HG03025 (cell line): Measurements from ENCODE around the gene RPL18.
"Not testable (repeated sequence)": the region's sequence is repeated elsewhere in the genome, so short reads cannot be mapped to it uniquely, and the experiment has no call there.

ENCODE experiments used
- ATAC-seq: cut with Tn5 transposase; IDR thresholded peaks from one replicate; pipeline ENCODE4 v1.9.1; 2021; ENCODE audit warnings: mild to moderate bottlenecking, moderate library complexity; ENCODE audit not compliant: unreplicated experiment, low FRiP score

The RPL18 gene

DNA sequence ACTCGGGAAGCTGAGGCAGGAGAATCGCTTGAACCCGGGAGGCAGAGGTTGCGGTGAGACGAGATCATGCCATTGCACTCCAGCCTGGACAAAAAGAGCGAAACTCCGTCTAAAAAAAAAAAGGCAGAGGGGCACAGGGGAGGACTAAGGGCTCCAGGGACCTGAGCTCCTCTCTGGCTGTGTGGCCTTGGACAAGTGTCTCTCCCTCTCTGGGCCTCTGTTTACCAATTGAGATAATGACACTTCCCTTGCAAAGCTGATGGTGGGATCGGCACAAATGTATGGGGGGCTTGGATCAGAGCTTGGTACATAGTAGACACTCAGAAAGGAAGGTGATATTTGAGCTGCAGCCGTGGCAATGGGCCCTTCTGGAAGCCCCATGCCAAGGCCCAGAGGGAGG lies 23.8 kb downstream of the RPL18 start:
- no peak for ATAC-seq

DNA sequence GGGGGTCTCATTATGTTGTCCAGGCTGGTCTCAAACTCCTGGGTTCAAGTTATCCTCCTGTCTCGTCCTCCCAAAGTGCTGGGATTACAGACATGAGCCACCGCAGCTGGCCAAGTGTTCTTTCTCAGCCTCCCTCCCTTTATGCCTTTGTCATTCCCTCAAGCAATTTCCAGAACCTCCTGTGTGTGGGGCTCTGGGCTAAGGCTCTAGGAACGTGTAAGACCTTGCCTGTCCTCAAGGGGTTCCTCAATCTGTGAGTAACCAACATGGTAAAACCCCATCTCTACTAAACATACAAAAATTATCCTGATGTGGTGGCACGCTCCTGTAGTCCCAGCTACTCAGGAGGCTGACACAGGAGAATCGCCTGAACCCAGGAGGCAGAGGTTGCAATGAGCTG lies 28.0 kb downstream of the RPL18 start:
- ATAC-seq: no peak

DNA sequence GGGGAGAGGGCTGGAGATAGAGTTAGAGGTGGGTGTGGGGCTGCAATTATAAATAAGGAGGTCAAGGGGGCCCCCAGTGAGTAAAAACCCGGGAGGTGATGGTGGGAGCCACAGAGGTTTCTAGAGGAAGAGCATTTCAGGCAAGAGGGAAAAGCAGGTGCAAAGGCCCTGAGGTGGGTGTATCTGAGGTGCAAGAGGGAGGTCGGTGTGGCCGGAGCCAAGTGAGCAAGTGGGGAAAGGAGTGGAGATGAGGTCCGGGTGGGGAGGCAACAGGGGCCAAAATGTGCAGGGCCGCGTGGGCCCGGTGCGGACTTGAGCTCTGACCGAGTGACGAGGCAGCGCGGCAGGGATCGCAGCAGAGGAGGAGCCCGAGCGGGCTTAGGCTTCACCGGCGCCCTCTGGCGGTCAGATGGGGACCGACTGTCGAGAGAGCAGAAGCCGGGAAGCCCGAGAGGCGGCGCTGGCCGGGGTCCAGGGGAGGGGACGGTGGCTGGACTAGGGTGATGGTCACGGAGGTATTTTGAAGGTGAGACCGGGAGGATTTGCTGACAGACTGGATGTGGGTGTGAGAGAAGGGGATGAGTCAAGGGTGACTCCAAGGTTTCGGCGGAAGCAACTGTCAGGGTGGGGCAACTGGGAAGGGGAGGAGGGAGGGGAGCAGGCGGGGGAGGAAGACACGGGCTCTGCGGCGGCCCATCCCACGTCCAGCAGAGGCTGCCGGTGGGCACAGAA lies 30.1 kb downstream of the RPL18 start:
- no peak for ATAC-seq

DNA sequence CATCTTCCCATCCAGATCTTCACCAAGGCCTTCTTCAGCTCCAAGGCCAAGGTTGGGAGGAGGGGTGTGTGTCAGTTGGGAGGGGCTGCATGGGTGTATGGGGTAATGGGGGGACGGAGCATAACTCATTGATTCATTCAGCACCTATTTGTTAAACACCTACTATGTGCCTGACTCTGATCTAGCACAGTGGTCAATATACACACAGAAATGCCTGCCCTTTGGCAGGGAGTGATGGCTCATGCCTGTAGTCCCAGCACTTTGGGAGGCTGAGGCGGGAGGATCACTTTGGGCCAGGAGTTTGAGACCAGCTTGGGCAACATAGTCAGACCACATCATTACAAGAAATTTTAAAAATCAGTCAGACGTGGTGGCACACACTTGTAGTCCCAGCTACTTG lies 31.6 kb downstream of the RPL18 start:
- ATAC-seq: no peak

DNA sequence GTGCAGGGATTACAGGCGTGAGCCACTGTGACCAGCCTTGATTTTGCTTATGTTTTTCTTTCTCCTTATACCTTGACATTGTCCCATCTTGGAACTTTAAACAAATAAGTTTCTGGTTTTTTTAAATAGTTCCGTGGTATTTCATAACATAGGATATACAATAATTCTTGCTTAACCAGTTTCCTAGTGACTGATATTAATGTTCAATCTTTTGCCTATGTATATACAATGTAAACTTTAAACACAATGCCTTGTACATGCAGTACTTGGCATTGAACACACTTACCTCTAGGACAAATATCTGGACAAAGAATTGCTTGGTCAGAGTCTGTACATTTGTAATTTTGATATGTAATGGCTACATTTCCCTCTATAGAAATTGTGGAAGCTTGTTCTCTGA lies 36.8 kb downstream of the RPL18 start:
- no peak for ATAC-seq

DNA sequence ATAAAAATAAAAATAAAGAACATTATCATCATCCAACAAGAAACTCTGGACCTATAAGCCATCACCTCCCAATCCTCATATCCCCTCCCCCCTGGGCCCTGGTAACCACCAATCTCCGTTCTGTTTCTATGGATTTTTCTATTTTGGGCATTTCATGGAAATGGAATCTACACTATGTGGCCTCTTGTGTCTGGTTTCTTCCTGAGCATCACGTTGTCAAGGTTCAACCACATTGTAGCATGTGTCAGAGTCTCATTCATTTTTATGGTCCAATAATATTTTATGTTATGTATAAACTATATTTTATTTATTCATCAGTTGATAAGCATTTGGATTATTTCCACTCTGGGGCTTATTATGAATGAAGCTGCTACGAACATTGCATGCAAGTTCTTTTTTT lies 40.1 kb downstream of the RPL18 start:
- no peak for ATAC-seq

DNA sequence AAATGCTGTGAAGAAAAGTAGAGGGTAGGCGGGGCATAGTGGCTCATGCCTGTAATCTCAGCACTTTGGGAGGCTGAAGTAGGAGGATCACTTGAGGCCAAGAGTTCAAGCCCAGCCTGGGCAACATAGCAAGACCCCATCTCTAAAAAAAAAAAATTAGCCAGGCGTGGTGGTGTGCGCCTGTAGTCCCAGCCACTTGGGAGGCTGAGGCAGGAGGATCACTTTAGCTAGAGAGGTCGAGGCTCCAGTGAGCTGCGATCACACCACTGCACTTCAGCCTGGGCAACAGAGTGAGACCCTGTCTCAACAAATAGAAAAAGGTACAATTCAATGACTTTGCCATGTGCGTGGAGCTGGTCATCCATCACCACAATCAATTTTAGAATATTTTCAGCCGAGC lies 41.1 kb downstream of the RPL18 start:
- ATAC-seq: not testable (repeated sequence)

DNA sequence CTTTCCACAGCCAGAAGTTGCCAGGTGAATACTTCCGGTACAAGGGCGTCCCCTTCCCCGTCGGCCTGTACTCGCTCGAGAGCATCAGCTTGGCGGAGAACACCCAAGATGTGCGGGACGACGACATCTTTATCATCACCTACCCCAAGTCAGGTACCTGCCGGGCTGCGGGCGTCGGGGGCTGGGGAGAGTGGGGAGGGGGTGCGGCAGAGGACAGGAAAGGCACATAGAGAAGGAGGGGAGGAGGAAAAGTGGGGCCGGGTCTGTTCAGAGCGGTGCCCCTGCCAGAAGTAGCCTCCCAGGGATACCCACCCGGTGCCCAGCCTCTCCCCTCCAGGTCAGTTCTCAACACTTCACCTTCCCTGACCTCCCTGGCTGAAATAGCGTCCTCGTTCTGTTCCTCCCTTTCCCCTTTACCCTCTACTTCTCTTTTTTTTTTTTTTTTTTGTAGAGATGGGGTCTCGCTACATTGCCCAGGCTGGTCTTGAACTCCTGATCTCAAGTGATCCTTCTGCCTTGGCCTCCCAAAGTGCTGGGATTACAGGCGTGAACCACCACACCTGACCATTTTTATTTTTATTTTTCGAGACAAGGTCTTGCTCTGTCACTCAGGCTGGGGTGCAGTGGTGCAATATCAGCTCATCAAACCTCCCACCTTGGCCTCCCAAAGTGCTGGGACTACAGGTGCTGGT lies 42.9 kb downstream of the RPL18 start:
- no peak for ATAC-seq

DNA sequence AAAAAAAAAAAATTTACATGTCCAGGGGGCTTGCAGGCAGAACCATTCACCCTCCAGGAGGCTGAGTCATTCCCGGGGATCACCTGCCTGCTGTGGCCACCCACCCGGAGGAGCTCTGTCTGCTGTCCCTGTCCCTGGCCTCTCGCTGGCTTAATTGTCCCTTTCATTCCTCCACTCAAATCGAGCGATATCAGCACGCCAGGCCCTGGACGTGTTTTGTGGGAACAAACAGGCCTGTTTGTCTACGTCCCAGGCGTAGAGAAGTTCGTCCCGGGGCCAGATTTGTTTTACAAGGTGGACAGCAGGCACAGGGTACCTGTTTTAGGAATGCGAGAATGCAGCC lies 45.8 kb downstream of the RPL18 start:
- no peak for ATAC-seq

DNA sequence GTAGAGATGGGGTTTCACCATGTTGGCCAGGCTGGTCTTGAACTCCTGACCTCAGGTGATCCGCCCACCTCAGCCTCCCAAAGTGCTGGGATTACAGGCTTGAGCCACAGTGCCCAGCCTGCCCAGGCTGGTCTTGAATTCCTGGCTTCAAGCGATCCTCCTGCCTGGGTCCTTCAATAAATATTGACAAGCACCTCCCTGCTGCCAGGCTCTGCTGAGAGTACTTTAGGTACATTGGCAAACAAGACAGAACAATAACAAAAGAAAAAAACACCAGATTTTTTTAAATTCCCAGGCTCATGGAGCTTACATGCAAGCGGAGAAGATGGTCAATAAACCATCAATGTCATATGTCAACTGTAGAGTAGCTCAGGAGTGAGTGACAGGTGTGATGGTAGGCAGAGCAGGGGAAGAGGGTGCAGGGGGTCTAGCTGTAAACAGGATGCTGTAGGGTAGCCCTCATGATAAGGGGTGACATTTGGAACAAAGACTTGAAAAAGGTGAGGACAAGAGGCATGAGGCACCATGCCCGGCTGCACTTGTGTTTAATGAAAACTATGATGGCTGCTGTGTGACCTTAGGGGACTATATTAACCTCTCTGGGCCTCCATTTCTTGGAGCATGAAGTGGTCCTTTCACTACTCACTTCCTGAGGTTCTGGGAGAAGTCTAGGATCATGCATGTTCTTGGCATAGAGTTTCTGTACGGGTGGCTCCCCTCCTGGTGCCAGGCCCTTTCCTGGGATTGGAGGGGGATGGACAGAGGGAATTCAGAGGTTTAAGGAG lies 47.4 kb downstream of the RPL18 start:
- ATAC-seq: no peak

DNA sequence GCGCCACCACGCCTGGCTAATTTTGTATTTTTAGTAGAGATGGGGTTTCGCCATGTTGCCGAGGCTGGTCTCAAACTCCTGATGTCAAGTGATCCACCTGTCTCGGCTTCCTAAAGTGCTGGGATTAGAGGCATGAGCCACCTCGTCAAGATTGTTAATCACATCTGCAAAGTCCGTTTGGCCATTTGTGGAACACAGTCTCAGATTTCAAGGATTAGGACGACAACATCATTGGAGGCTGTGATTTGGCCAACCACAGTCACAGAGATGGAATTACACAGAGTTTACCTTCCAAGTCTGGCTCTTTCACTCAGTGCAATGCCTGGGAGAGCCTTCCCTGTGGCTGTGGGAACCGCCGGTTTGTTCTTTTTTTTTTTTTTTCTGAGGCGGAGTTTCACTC lies 49.2 kb downstream of the RPL18 start:
- ATAC-seq: no peak

DNA sequence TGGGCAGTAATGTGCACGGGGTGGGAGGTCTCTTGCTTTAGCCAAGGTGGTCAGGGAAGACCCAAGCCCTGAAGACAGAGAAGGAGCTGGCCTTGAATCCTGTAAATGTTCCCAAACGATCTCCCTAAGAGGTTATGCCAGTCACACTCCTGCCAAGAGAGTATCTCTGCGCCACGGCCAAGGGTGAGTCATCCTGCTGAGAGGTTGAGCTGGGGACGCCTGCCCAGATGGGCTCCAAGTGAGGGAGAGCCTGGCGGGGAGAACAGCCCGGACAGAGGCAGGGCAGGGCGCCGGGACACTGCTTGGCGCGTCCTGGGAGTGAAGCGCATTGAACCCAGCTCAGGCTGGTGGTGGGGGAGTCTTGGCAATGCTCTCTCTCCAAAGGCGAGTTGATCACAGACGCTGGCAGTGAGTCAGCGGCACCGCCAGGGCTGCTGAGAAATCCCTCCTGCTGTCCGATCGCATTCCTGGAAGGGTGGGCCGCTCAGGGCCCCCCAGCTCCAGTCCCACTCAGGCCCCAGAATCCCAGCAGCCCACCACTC lies 50.6 kb downstream of the RPL18 start:
- ATAC-seq: no peak
